Subcutaneous abdominal adipose tissue (tissue), 5 donors: ENCODE data around the gene ATP6V0E1.
"Not testable (repeated sequence)": the region's sequence is repeated elsewhere in the genome, so short reads cannot be mapped to it uniquely, and the experiment has no call there.

Source experiments
- H3K27ac ChIP-seq: one replicate; pipeline ENCODE4 v1.7.0; 2013; ENCODE audit warnings: low read depth, mild to moderate bottlenecking, inconsistent platforms, low read length, moderate library complexity
- H3K27me3 ChIP-seq, 5 donors: one replicate each; pipeline ENCODE4 v1.7.0; 2013; ENCODE audit warnings: low read length in 5 of 5, inconsistent platforms in 1 of 5; ENCODE audit not compliant: control insufficient read depth in 5 of 5, insufficient read depth in 4 of 5
- H3K36me3 ChIP-seq, 5 donors: one replicate each; pipeline ENCODE4 v1.7.0; 2013; ENCODE audit warnings: low read length in 5 of 5; ENCODE audit not compliant: control insufficient read depth in 5 of 5, insufficient read depth in 5 of 5
- H3K4me1 ChIP-seq, 5 donors: one replicate each; pipeline ENCODE4 v1.7.0; 2013; ENCODE audit warnings: low read length in 5 of 5, mild to moderate bottlenecking in 3 of 5, moderate library complexity in 1 of 5; ENCODE audit not compliant: control insufficient read depth in 5 of 5, insufficient read depth in 5 of 5
- H3K4me3 ChIP-seq, 5 donors: one replicate each; pipeline ENCODE4 v1.7.0; 2013; ENCODE audit warnings: low read length in 5 of 5, low read depth in 1 of 5
- H3K9ac ChIP-seq, 5 donors: one replicate each; pipeline ENCODE4 v1.7.0; 2013; ENCODE audit warnings: low read length in 5 of 5, mild to moderate bottlenecking in 4 of 5, moderate library complexity in 3 of 5
- H3K9me3 ChIP-seq, 5 donors: one replicate each; pipeline ENCODE4 v1.7.0; 2013; ENCODE audit warnings: low read length in 5 of 5; ENCODE audit not compliant: control insufficient read depth in 5 of 5
- donor health status: healthy.
- donor health status: healthy.
- donor health status: healthy.
- donor health status: healthy.
- donor health status: healthy.

The ATP6V0E1 gene

GRCh38 chr5:173014671-173015070 is 31.1 kb downstream of the ATP6V0E1 start:
- no peak overlapping the region for H3K4me3 ChIP-seq
- no peaks in the 10 kb centered on the region for H3K36me3 ChIP-seq
- peaks cover 4 to 47% (median 36%) of the 10 kb centered on the region in 5 donors for H3K4me1 ChIP-seq
- no peak overlapping the region for H3K9ac ChIP-seq
- H3K27me3 ChIP-seq, result no peaks in the 10 kb centered on the region
- no peaks in the 10 kb centered on the region for H3K9me3 ChIP-seq
- peak overlapping the region; percentile 84 for H3K27ac ChIP-seq

- peak overlapping the region; percentile 84 for H3K27ac ChIP-seq
- no peak overlapping the region for H3K9ac ChIP-seq
- H3K9me3 ChIP-seq, result no peaks in the 10 kb centered on the region
- H3K36me3 ChIP-seq, result peaks cover 0 to 2% (median 2%) of the 10 kb centered on the region in 5 donors
- H3K27me3 ChIP-seq, result no peaks in the 10 kb centered on the region
- no peak overlapping the region for H3K4me3 ChIP-seq
- H3K4me1 ChIP-seq, result peaks cover 4 to 46% (median 38%) of the 10 kb centered on the region in 5 donors
Measured at GRCh38 chr5:173015192-173015591, 31.6 kb downstream of the ATP6V0E1 start.

- no peak overlapping the region for H3K4me3 ChIP-seq
- peaks cover 4 to 40% (median 33%) of the 10 kb centered on the region in 5 donors for H3K4me1 ChIP-seq
- peak overlapping the region in 3 of 5 donors; percentile 37 to 66 (median 47) for H3K9ac ChIP-seq
- H3K9me3 ChIP-seq, result no peaks in the 10 kb centered on the region
- peaks cover 0 to 8% (median 8%) of the 10 kb centered on the region in 5 donors for H3K36me3 ChIP-seq
- no peaks in the 10 kb centered on the region for H3K27me3 ChIP-seq
- H3K27ac ChIP-seq, result peak overlapping the region; percentile 84
Measured at GRCh38 chr5:173015598-173016455, 32.3 kb downstream of the ATP6V0E1 start.

GRCh38 chr5:173016598-173017046 is 33.1 kb downstream of the ATP6V0E1 start:
- Histone ChIP-seq H3K9me3 (no peaks in the 10 kb centered on the region), H3K4me1 (peaks cover 4 to 33% (median 31%) of the 10 kb centered on the region in 5 donors), H3K36me3 (peaks cover 0 to 16% (median 12%) of the 10 kb centered on the region in 5 donors), H3K27me3 (no peaks in the 10 kb centered on the region), H3K27ac (peak overlapping the region; percentile 84), H3K9ac (peak overlapping the region in 4 of 5 donors; percentile 1 to 66 (median 42)), H3K4me3 (no peak overlapping the region)

GRCh38 chr5:173017087-173017486 is 33.5 kb downstream of the ATP6V0E1 start:
- peak overlapping the region; percentile 84 for H3K27ac ChIP-seq
- peaks cover 4 to 33% (median 29%) of the 10 kb centered on the region in 5 donors for H3K4me1 ChIP-seq
- H3K36me3 ChIP-seq, result peaks cover 1 to 18% (median 12%) of the 10 kb centered on the region in 5 donors
- peak overlapping the region in 2 of 5 donors; percentile 1 to 40 for H3K9ac ChIP-seq
- not testable (repeated sequence) for H3K4me3 ChIP-seq, H3K9me3 ChIP-seq, H3K27me3 ChIP-seq

- Histone ChIP-seq H3K27me3 (no peaks in the 10 kb centered on the region), H3K4me3 (no peak overlapping the region), H3K9ac (no peak overlapping the region), H3K27ac (no peak overlapping the region), H3K9me3 (no peaks in the 10 kb centered on the region), H3K36me3 (peaks cover 5 to 30% (median 12%) of the 10 kb centered on the region in 5 donors), H3K4me1 (peaks cover 4 to 31% (median 28%) of the 10 kb centered on the region in 5 donors)
Measured at GRCh38 chr5:173018358-173018757, 34.8 kb downstream of the ATP6V0E1 start.

- Histone ChIP-seq H3K36me3 (peaks cover 5 to 31% (median 12%) of the 10 kb centered on the region in 5 donors), H3K27me3 (no peaks in the 10 kb centered on the region), H3K9ac (no peak overlapping the region), H3K9me3 (no peaks in the 10 kb centered on the region), H3K27ac (no peak overlapping the region), H3K4me3 (no peak overlapping the region), H3K4me1 (peaks cover 4 to 24% (median 21%) of the 10 kb centered on the region in 5 donors)
Measured at GRCh38 chr5:173020154-173020581, 36.6 kb downstream of the ATP6V0E1 start.

- Histone ChIP-seq H3K27ac (no peak overlapping the region), H3K36me3 (peaks cover 5 to 31% (median 13%) of the 10 kb centered on the region in 5 donors), H3K27me3 (no peaks in the 10 kb centered on the region), H3K4me3 (no peak overlapping the region), H3K4me1 (peaks cover 3 to 20% (median 16%) of the 10 kb centered on the region in 5 donors), H3K9me3 (no peaks in the 10 kb centered on the region), H3K9ac (no peak overlapping the region)
Measured at GRCh38 chr5:173020643-173021042, 37.1 kb downstream of the ATP6V0E1 start.

- Histone ChIP-seq H3K27ac (no peak overlapping the region), H3K9ac (no peak overlapping the region), H3K27me3 (no peaks in the 10 kb centered on the region), H3K4me1 (peaks cover 0 to 18% (median 14%) of the 10 kb centered on the region in 5 donors), H3K36me3 (peaks cover 5 to 24% (median 8%) of the 10 kb centered on the region in 5 donors), H3K4me3 (no peak overlapping the region), H3K9me3 (no peaks in the 10 kb centered on the region)
Measured at GRCh38 chr5:173025651-173026050, 42.1 kb downstream of the ATP6V0E1 start.

- peaks cover 0 to 18% (median 11%) of the 10 kb centered on the region in 5 donors for H3K4me1 ChIP-seq
- H3K9me3 ChIP-seq, result no peaks in the 10 kb centered on the region
- H3K9ac ChIP-seq, result no peak overlapping the region
- no peak overlapping the region for H3K27ac ChIP-seq
- H3K36me3 ChIP-seq, result peaks cover 0 to 5% (median 2%) of the 10 kb centered on the region in 5 donors
- no peaks in the 10 kb centered on the region for H3K27me3 ChIP-seq
- no peak overlapping the region for H3K4me3 ChIP-seq
Measured at GRCh38 chr5:173027905-173028304, 44.3 kb downstream of the ATP6V0E1 start.
